Gastroesophageal sphincter (tissue), 3 donors: Measurements from ENCODE around the gene TFRC.

Source experiments
- CTCF ChIP-seq, 4 experiments: fragments of 200-600 bp in 2 of 4; fragments of 450-650 bp in 2 of 4; sonication (generic) in 1 of 4; IDR thresholded peaks; one replicate each; pipeline ENCODE4 v1.5.1; 2017 to 2019; ENCODE audit warnings: antibody characterized with exemption in 4 of 4, mild to moderate bottlenecking in 2 of 4, moderate library complexity in 2 of 4
- EP300 ChIP-seq: sonication (generic); formaldehyde crosslinking; IDR thresholded peaks from one replicate; pipeline ENCODE4 v1.6.1; 2017; ENCODE audit warnings: antibody characterized with exemption, mild to moderate bottlenecking
- POLR2A ChIP-seq, 2 donors: fragments of 450-650 bp; IDR thresholded peaks; one replicate each; pipeline ENCODE4 v1.6.1; 2017; ENCODE audit warnings: antibody characterized with exemption in 2 of 2, mild to moderate bottlenecking in 2 of 2, moderate library complexity in 1 of 2
- POLR2AphosphoS5 ChIP-seq: sonication (generic); formaldehyde crosslinking; IDR thresholded peaks from one replicate; pipeline ENCODE4 v1.6.1; 2017; ENCODE audit warnings: antibody characterized with exemption

- TF ChIP-seq EP300 (no peak), CTCF (IDR thresholded peaks at IDR 0.05) (no peak), POLR2A (IDR thresholded peaks at IDR 0.05) (no peak), POLR2AphosphoS5 (no peak)
Measured at GRCh38 chr3:196013587-196014487, 68.1 kb downstream of the TFRC start.
